Adrenal gland (tissue), 5 donors: Measurements from ENCODE around the gene CALN1.

Experiments
- CTCF ChIP-seq, 6 experiments: fragments of 450-650 bp in 4 of 6; fragments of 200-600 bp in 2 of 6; sonication (generic) in 1 of 6; IDR thresholded peaks; 1 replicate in 5 of 6; 2 replicates in 1 of 6; pipeline versions ENCODE4 v1.5.1 to v1.8.0; 2016 to 2021; ENCODE audit warnings: antibody characterized with exemption in 6 of 6, mild to moderate bottlenecking in 2 of 6, moderate library complexity in 1 of 6
- POLR2A ChIP-seq, 2 donors: fragments of 450-650 bp; IDR thresholded peaks; one replicate each; pipeline ENCODE4 v1.6.1; 2017; ENCODE audit warnings: antibody characterized with exemption in 2 of 2, mild to moderate bottlenecking in 2 of 2, moderate library complexity in 1 of 2
- donor health status: DM: no; HTN: no; CAD: no.

- TF ChIP-seq POLR2A (IDR thresholded peaks at IDR 0.05) (no peak), CTCF (IDR thresholded peaks at IDR 0.05) (no peak)
Measured at GRCh38 chr7:72308986-72309385, 103.2 kb downstream of the CALN1 start.
